Fibroblast of peridontal ligament (primary cell): ENCODE measurements around the gene NSD2.

Experiments used
- DNase-seq: peaks from one replicate; pipeline ENCODE4 v3.0.0-alpha.2; 2010; ENCODE audit errors: extremely low read depth

NSD2 gene

DNA sequence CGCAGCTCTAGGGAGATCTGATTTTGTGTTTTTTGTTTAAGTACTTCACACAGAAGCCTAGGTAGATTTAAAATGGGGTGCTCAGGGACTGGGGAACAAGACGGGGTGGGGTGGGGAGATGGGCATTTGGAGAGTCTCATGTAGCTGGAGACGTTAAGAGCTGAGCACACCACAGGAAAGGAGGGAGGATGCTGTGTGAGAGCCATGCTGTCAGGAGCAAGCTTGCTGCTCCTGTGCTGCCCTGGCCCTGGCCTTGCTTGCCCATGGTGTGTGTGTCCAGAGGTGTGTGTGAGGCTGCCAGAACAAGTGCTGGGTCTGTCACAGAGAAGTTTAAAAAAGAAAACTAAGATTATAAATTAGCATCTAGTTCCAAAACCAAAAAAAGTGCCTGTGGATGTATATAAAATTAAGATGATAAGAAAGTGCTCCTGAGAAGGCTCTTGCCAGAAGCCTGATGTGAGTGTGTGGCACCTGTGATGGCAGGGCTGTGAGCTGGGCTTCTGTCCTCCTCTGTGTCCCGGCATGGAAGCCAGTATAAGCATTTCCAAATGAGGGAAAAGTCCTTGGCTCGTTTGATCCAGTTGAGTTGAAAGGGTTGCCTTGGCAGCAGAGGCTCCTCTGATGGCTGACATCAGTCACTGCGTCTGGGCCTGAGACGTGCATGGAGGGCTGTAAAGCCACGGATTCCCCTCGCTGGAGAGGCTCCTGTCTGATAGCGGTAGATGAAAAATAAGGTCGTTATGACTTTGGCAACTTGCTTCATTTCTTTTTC, 74.1 kb downstream of the NSD2 start:
- no peak for DNase-seq

GRCh38 chr4:1945912-1946311, 74.7 kb downstream of the NSD2 start:
- DNase-seq, result no peak

GRCh38 chr4:1948232-1948631, 77.0 kb downstream of the NSD2 start:
- no peak for DNase-seq

DNA sequence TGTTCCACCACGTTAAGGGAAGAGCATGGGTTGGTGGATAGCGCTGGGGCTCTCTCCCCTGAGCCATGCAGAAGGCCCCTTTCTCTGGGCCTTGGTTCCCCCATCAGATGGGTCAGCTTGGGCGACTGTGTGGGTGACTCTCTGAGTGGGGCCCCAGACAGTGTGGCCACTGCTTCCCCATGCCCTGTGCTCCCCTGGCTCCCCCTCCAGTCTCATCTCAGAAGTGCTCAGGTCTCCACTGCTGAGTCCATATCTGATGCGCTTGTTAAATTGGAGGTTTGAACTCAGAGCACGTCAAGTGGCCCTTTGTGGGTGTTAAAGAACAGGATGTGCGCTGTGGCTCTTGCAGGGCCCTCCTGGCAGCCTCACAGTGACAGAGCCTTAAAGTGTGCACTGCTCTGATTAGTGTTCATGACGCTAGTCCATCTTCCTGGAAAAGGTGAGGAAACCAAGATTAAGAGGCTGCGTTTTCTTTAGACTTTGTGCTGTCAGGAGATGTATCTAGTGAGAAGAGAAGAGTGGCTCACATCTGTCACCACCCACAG, 77.8 kb downstream of the NSD2 start:
- no peak for DNase-seq

DNA sequence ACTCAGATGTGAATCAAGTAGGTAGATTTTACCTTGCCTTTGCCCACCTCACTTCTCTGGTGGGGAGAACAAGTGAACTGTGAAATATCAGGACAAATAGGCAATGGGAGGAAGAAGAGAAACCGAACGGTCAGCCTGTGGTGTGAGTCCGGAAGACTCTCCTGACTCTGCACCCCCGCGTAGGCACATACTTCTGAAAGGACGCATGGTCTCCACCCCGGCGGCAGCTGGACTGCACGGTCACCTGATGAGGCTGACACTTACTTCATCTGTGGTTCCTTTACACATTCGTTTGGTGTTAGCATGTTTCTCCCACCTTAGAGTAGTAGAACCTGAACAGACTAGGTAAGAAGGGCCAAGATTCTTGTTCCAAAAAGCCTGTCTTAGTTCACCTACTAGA, 79.2 kb downstream of the NSD2 start:
- DNase-seq, result no peak

DNA sequence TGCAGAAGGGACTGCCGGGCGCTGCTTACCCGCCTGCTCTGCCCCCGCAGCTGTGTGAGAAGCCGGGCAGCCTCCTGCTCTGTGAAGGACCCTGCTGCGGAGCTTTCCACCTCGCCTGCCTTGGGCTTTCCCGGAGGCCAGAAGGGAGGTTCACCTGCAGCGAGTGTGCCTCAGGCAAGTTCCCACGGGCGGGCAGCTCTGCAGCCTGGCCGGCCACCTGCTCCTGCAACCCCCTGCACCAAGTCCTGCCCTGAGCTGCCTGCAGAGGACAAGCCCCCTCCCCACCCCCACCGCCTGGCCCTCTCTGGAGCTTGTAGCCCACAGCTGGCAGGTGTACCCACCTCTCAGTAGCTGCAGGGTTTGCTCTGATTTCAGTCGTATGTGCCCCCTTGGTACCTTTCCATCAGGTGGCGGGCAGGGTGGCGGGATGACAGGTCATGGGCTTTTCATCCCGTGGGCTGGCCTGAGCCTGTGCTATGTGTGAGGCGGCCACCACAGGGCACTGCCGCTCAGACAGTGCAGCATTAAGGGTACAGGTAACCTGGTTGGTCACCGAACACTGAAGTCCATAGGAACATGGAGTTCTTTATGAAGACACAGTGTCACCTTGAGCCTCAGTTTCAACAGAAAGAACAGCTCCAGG, 81.0 kb downstream of the NSD2 start:
- DNase-seq, result no peak

DNA sequence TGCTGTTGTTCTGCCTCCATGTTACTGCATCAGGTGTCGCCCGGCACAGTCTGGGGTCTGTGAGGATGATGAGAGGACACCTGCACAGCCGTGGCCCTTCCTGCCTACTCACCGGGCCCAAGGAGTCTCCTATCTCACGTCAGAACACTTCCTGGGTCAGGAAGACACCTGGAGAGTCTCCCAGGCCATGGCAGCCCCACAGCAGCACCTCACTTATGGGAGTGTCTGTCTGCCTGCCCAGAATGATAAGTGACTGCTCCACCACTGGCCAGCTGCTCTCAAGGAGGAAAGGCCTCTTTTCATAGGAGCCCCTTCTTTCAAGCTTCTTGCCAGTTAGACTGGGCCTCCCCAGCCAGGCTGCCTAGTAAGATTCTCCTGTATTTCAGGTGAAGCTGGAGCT, 81.5 kb downstream of the NSD2 start:
- no peak for DNase-seq

DNA sequence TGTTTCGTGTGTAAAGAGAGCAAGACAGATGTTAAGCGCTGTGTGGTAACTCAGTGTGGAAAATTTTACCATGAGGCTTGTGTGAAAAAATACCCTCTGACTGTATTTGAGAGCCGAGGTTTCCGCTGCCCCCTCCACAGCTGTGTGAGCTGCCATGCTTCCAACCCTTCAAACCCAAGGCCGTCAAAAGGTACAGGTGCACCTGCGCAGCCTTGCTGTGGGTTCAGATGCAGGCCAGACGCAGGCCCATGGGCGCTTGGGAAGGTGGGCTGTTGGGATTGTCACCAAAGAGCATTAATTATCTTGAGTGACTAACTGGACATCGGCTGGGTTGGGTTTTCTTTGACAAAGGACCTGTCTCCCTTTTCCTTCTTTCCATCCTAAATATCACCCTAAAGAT, 82.1 kb downstream of the NSD2 start:
- no peak for DNase-seq

GRCh38 chr4:1956631-1957030, 85.4 kb downstream of the NSD2 start:
- no peak for DNase-seq

GRCh38 chr4:1958276-1959103, 87.3 kb downstream of the NSD2 start:
- no peak for DNase-seq

DNA sequence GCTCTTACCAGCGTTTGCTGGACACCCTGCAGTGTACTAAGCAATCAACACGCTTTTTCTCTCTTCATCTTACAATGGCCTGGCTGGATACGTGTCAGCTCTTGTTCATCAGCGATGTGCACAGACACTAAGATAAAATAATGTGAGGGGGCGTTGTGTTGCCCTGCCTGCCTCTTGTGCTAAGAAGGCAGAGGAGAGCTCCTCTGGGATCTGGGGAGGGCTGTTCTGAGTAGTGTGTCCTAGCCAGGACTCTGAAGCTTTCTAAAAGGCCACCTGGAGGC, 87.9 kb downstream of the NSD2 start:
- DNase-seq, result no peak

DNA sequence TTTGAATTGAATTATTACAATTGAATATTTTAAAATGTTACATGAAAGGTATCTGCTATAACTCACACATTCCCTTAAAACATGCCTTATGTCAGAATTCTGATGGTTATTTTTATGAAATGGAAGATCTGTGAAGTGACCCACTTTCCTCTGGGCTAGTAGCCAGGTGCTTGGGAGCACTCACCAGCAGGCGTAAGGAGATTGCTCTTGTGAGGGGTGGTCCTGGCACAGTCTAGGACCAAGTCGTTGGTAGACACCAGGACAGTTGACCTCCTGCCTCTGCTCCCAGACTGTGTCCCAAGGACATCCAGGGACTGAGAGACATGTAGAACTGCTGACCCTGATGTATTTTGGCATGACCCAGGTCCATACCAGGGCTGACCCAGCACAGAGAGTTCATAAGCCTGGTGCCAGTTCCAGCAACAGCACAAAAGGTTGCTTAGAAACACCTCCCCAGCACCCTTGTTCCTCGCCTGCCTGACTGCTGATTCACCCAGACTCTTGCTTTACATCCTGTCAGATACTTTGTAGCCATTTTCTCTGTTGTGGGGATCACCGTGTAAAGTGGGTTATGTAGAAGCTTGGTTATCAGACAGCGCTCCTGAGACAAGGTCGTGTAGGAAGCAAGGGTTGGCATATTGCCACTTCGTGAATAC, 89.1 kb downstream of the NSD2 start:
- no peak for DNase-seq

GRCh38 chr4:1961038-1961437, 89.8 kb downstream of the NSD2 start:
- no peak for DNase-seq

- DNase-seq, result no peak
These were observed 90.4 kb downstream of the NSD2 start for GRCh38 chr4:1961563-1961962.

DNA sequence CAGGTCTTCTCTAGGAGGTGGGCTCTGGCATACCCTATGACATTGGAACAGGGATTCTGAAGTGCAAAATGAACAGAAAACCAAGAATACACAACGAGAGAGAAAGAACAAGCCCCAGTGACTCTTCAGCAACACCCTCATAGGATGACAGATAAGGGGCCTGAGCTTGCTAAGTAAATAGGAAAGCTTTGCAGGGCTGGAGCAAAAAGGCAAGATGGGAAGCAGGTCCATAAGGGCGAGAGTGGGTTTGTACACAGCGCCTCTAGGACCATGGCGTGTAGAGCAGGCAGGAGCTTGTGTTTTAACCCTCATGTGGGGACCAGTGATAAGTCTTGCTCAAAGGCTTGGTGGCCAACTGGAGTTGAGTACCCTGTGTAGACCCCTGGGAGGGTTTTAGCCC, 91.8 kb downstream of the NSD2 start:
- DNase-seq, result no peak

DNA sequence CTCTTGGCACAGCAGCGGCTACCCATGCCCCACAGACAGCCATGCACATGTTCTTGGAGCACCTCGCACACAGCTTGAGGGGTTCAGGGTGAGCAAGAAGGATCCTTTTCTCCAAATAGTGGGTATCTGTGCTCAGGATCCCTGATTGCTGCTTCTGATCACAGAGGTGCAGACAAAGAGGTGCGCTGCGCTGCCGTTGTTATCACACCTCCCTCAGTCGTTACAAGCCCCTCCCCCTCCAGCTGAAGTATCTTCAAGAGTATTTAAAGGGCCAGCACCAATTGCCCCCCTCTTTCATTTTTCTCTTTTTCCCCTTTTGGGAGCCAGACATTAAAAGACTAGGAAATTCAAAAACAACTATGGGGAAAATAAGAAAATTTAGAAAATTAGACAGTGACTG, 93.2 kb downstream of the NSD2 start:
- DNase-seq, result no peak

GRCh38 chr4:1964971-1965370, 93.8 kb downstream of the NSD2 start:
- DNase-seq, result no peak

DNA sequence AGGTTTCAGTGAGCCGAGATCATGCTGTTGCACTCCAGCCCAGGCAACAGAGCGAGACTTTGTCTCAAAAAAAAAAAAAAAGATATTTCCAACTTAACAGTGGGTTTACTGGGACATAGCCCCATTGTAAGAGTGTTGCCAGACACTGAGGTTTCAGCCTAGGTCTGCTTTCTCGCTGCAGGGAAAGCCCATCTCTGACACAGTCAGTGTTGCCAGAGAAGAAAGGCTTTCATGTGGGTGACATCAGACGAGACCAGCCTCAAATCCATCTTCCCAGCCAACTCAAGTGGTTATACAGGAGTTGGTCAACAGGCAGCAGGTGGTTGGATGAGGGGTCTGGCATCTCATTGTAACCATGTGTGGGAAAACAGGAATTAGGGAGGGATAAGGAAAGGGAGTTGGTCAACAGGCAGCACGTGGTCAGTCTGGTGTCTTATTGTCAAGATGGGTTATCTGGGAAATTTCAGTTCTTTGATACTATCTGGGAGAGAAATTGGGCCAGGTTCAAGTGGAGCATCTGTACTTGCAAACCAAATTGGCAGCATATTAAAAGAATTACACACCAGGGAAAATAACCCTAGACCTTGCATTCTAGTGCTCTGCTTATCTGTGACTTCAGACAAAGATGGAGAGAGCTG, 96.4 kb downstream of the NSD2 start:
- DNase-seq, result no peak

DNA sequence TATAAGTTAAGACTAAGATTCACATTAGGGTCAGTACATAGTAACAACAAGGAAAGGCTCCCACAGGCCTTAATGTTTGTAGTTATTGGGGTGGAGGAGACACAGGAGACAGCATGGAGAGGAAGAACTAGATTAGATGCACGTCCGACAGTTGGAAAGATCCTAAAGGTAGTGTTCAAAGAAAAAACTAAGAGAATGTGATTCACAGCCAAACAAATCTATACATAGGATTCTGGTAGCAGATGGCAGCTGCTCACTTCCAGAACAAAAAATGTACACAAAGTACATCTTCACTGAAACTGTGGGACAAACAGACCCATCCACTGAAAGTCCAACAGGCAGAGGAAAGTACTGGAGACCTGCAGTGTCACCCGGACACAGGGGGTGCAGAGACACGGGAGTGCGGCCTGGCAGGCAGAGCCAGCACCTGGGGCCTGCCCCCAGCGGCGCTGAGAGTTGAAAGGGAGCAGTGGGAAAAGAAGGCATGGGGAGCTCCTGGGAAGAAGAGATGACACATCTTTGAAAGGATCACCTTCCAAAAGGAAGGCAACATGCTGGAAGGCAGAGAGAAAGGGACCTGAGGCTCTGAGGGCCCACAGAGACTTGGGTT, 97.6 kb downstream of the NSD2 start:
- no peak for DNase-seq

- no peak for DNase-seq
These were observed 98.9 kb downstream of the NSD2 start for GRCh38 chr4:1969928-1970723.

- DNase-seq, result no peak
These were observed 99.7 kb downstream of the NSD2 start for GRCh38 chr4:1970926-1971325.
